ENCODE measurements around the gene LECT2.

The LECT2 gene

DNA sequence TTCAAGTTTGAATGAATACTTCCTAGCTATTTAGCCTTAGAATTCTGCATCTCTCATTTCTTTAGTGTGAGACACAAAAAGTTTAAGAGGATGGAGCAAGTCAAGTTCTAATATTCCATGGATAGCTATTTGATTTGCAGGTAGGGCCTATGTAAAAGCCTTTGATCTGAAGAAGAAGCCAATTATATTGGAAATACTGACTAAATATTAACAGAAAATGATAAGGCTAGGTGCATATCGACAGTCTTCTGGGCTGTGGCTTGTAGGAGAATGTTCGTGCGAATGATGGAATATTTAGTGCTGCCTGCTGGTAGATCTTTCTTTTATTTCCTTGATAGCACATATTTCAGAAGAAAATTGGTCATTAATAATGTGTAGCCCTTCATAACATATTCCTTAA, at the start of gene LECT2:
Gene LECT2, minus strand, starts transcription at position 85 of the 400 bp plus-strand sequence. CDS start 150 bp downstream, outside the sequence.
- TF ChIP-seq NFRKB (IDR thresholded peaks at IDR 0.05): no peak
- TF ChIP-seq CTBP1 (IDR thresholded peaks at IDR 0.05; ENCODE audit: borderline replicate concordance): no peak
- no peak for TF ChIP-seq L3MBTL2 (conservative IDR thresholded peaks at IDR 0.05)
- no peak for TF ChIP-seq ARNT (IDR thresholded peaks at IDR 0.05)
- TF ChIP-seq ELF4 (IDR thresholded peaks at IDR 0.05): no peak
- TF ChIP-seq FOXK2 (IDR thresholded peaks at IDR 0.05): no peak
- no peak for TF ChIP-seq HDGF (IDR thresholded peaks at IDR 0.05; ENCODE audit: borderline replicate concordance)
- no peak for TF ChIP-seq TARDBP (IDR thresholded peaks at IDR 0.05)
- no peak for TF ChIP-seq BHLHE40 (IDR thresholded peaks at IDR 0.05; ENCODE audit: borderline replicate concordance)
- TF ChIP-seq, protein P1, sequence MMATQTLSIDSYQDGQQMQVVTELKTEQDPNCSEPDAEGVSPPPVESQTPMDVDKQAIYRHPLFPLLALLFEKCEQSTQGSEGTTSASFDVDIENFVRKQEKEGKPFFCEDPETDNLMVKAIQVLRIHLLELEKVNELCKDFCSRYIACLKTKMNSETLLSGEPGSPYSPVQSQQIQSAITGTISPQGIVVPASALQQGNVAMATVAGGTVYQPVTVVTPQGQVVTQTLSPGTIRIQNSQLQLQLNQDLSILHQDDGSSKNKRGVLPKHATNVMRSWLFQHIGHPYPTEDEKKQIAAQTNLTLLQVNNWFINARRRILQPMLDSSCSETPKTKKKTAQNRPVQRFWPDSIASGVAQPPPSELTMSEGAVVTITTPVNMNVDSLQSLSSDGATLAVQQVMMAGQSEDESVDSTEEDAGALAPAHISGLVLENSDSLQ (IDR thresholded peaks at IDR 0.05): no peak
- no peak for TF ChIP-seq SP1 (IDR thresholded peaks at IDR 0.05)
- no peak for TF ChIP-seq LEF1 (IDR thresholded peaks at IDR 0.05; ENCODE audit: borderline replicate concordance)
- ChIA-PET CTCF (no interaction called here), POLR2A (no interaction called here)
- DNase-seq (ENCODE audit: extremely low spot score): no peak

DNA sequence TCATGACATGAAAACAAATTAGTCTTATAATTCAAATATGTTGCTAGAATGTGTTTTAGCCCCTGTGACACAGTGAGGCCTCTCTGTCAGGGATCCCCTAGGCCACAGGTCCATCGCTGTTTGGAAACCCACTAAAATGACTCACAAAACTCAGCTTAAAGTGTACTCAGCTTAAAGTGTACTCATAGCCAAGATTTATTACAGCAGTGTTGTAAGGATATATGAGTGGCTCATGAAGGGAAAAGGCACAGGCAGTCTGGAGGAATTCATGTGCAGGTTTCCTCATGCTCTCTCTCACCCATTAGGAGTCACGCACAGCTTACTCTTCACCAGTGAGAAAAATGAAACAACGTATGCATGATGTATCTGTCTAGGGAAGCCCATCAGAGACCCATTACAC, 49.7 kb upstream of the LECT2 start:
- DNase-seq (ENCODE audit: extremely low spot score): no peak
- no peak for TF ChIP-seq ARNT (IDR thresholded peaks at IDR 0.05)
- TF ChIP-seq L3MBTL2 (conservative IDR thresholded peaks at IDR 0.05): no peak
- no peak for TF ChIP-seq SUZ12 (IDR thresholded peaks at IDR 0.05)
- ChIA-PET CTCF (no interaction called here), POLR2A (no interaction called here)

DNA sequence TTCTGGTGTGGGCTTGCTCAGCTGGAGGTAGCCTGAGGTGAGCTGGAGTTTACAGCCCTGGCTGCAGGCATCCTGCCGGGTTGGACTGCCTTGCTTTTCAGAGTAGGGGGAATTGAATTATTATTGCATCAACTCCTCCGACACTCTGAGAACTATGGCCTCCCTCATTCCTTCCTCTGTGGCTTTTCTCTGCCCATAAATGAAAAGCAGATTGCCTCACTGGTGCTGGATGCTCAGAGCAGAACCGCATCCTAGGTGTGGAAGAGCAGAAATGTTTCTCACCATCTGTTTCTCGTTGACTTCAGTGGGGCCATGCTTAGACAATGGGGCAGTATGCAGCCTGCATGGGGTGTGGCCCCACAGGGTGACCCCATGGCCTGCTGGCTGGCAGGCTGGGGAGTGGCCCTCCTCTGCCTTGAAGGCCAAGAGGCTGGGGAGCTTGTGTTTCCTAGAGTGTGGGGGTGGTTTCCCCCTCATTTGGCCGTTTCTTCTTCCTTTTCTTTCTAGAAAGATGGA, 46.7 kb upstream of the LECT2 start:
- no peak for DNase-seq (ENCODE audit: extremely low spot score)
- ChIA-PET POLR2A (no interaction called here), CTCF (interaction anchor here (0.7 to 1.3 kb wide), 2 partner anchors 24 to 443 kb away, joined by 3 to 4 read pairs; no protein-coding TSS in a partner anchor)
- TF ChIP-seq ARNT (IDR thresholded peaks at IDR 0.05) (no peak), ELF4 (IDR thresholded peaks at IDR 0.05) (no peak), FOXK2 (IDR thresholded peaks at IDR 0.05) (no peak), SP1 (IDR thresholded peaks at IDR 0.05) (no peak), FOXA1 (IDR thresholded peaks at IDR 0.05) (no peak), LEF1 (IDR thresholded peaks at IDR 0.05; ENCODE audit: borderline replicate concordance) (no peak), NFRKB (IDR thresholded peaks at IDR 0.05) (no peak)

DNA sequence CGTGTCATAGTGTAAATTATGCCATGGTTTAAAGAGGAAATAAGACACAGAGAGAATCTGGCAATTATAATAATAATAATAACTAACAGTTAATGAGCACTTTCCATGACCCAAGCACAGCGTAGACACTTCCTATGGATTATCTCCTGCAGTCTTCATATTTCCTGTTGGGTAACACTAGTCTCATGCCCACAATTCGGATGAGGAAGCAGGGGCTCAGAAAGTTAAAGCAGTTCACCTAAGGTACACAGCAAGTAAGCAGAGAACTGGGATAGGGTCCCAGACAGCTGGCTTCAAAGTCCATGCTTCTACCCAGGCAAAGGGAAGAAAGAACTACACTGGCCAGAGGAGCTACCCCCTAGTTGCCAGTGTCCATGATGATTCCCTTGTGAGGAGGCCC, 46.1 kb upstream of the LECT2 start:
- no peak for TF ChIP-seq FOXK2 (IDR thresholded peaks at IDR 0.05)
- TF ChIP-seq ZNF384 (IDR thresholded peaks at IDR 0.05): no peak
- no peak for TF ChIP-seq CTBP1 (IDR thresholded peaks at IDR 0.05; ENCODE audit: borderline replicate concordance)
- TF ChIP-seq, protein P1 (IDR thresholded peaks at IDR 0.05): no peak
- TF ChIP-seq L3MBTL2 (conservative IDR thresholded peaks at IDR 0.05): no peak
- no peak for TF ChIP-seq NFRKB (IDR thresholded peaks at IDR 0.05)
- no peak for TF ChIP-seq FOXM1 (IDR thresholded peaks at IDR 0.05; ENCODE audit: borderline replicate concordance)
- TF ChIP-seq FOXA1 (IDR thresholded peaks at IDR 0.05): no peak
- CTCF ChIA-PET: no interaction called here
- POLR2A ChIA-PET: no interaction called here
- DNase-seq (ENCODE audit: extremely low spot score): no peak

DNA sequence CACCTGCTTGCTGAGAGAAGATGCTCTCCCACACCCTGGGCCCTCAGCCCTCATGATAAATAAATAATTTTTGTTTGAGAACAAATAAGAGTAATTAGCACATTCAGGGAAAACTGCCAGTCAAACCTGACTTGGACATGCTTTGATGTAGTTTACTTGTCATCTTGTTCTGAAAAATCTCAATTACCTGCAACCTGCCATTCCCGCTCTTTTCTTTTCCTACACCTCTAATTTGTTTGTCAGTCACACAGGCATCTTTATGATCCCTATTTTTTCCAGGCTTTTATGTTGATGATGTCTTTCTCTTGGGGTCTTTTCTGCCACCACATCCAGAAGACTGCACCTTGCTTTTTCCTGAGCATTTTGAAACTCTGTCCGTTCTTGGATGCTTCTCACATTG, 45.4 kb upstream of the LECT2 start:
- TF ChIP-seq SUZ12 (IDR thresholded peaks at IDR 0.05) (no peak), CTBP1 (IDR thresholded peaks at IDR 0.05; ENCODE audit: borderline replicate concordance) (no peak), FOXK2 (IDR thresholded peaks at IDR 0.05) (no peak), ELF4 (IDR thresholded peaks at IDR 0.05) (no peak), ZNF384 (IDR thresholded peaks at IDR 0.05) (no peak), TARDBP (IDR thresholded peaks at IDR 0.05) (no peak), BHLHE40 (IDR thresholded peaks at IDR 0.05; ENCODE audit: borderline replicate concordance) (no peak), ARNT (IDR thresholded peaks at IDR 0.05) (no peak), FOXA1 (IDR thresholded peaks at IDR 0.05) (no peak), FOXM1 (IDR thresholded peaks at IDR 0.05; ENCODE audit: borderline replicate concordance) (no peak), L3MBTL2 (conservative IDR thresholded peaks at IDR 0.05) (no peak), NFRKB (IDR thresholded peaks at IDR 0.05) (no peak), HDGF (IDR thresholded peaks at IDR 0.05; ENCODE audit: borderline replicate concordance) (no peak)
- TF ChIP-seq, protein P1 (IDR thresholded peaks at IDR 0.05): no peak
- ChIA-PET POLR2A (no interaction called here), CTCF (no interaction called here)
- no peak for DNase-seq (ENCODE audit: extremely low spot score)

DNA sequence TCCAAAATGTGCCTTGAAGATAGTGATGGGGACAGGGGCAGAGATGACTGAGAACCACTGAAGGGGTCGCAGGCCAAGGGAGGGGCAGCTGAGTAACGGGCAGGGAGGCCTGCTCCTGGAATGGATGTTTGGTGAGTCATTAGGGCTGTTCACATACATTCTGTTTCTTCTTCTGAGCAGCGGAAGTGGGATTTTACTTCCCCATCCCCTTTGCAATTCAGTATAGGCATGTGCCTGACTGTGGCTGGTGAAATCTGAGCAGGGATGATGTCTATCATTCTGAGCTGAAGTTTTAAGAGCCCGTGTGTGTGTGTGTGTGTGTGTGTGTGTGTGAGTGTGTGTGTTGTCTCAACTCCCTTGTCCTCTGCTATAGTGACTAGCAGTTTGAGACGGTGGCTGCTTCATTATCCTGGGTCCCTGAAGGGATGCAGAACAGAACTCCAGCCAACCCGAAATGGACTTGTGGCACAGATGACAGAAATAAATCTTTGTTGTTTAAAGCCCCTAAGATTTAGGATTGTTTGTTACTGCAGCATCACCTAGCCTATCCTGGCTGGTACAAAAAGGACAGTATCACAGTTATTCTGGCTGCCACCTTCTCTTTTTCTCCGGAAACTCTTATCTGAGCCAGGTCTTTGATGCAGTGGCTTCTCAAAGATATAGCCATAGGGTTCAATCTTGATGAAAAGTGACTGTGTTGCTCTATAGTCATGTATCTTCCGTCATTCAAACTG, 44.8 kb upstream of the LECT2 start:
- CTCF ChIA-PET: interaction anchor here (0.6 to 1.1 kb wide), 2 partner anchors 27 to 242 kb away, joined by 3 to 4 read pairs; no protein-coding TSS in a partner anchor
- POLR2A ChIA-PET: no interaction called here

More for the DNA sequence above, 44.8 kb upstream of the LECT2 start:
- no peak for DNase-seq (ENCODE audit: extremely low spot score)
- TF ChIP-seq ARNT (IDR thresholded peaks at IDR 0.05): no peak
- TF ChIP-seq CTBP1 (IDR thresholded peaks at IDR 0.05; ENCODE audit: borderline replicate concordance): no peak
- TF ChIP-seq ELF4 (IDR thresholded peaks at IDR 0.05): no peak
- no peak for TF ChIP-seq L3MBTL2 (conservative IDR thresholded peaks at IDR 0.05)
- no peak for TF ChIP-seq NFRKB (IDR thresholded peaks at IDR 0.05)
- no peak for TF ChIP-seq TARDBP (IDR thresholded peaks at IDR 0.05)
- TF ChIP-seq FOXA1 (IDR thresholded peaks at IDR 0.05): no peak
- TF ChIP-seq LEF1 (IDR thresholded peaks at IDR 0.05; ENCODE audit: borderline replicate concordance): no peak
- TF ChIP-seq FOXK2 (IDR thresholded peaks at IDR 0.05): no peak
- no peak for TF ChIP-seq SP1 (IDR thresholded peaks at IDR 0.05)
- no peak for TF ChIP-seq ZNF384 (IDR thresholded peaks at IDR 0.05)
- TF ChIP-seq, protein P1 (IDR thresholded peaks at IDR 0.05): no peak
- TF ChIP-seq FOXM1 (IDR thresholded peaks at IDR 0.05; ENCODE audit: borderline replicate concordance): no peak
- TF ChIP-seq SUZ12 (IDR thresholded peaks at IDR 0.05): no peak
- TF ChIP-seq HDGF (IDR thresholded peaks at IDR 0.05; ENCODE audit: borderline replicate concordance): no peak
- TF ChIP-seq BHLHE40 (IDR thresholded peaks at IDR 0.05; ENCODE audit: borderline replicate concordance): no peak
